CD4-positive, alpha-beta memory T cell (primary cell): ENCODE measurements around the gene CEBPE. TPM values are rescaled to one million over a fixed set of nuclear protein-coding genes. Genes with fewer than 3 reads are reported as not detected.

Source experiments
- CTCF ChIA-PET: fragments of 350-600 bp; sonication (Branson Sonifier 250); formaldehyde crosslinking; loops from one replicate; lab custom pipeline; 2021; ENCODE audit warnings: inconsistent platforms; ENCODE audit not compliant: partially characterized antibody; lab: Charles Lee
- POLR2A ChIA-PET: fragments of 350-600 bp; sonication (Branson Sonifier 250); formaldehyde crosslinking; loops from one replicate; lab custom pipeline; 2021; ENCODE audit not compliant: partially characterized antibody; lab: Charles Lee
- DNase-seq, 5 donors: peaks; one replicate each; pipeline versions ENCODE4 v3.0.0 to v3.0.0-alpha.2; 2020 to 2022; ENCODE audit warnings: mixed read lengths in 1 of 5
- H3K27ac ChIP-seq: one replicate; pipeline ENCODE4 v1.7.0; 2013; ENCODE audit warnings: low read depth, low read length
- H3K27me3 ChIP-seq: 2 replicates; pipeline ENCODE4 v1.7.0; 2013; ENCODE audit warnings: mild to moderate bottlenecking, low read length, moderate library complexity; ENCODE audit not compliant: insufficient read depth
- H3K36me3 ChIP-seq: 2 replicates; pipeline ENCODE4 v1.7.0; 2013; ENCODE audit warnings: mild to moderate bottlenecking, low read length, moderate library complexity; ENCODE audit not compliant: insufficient read depth
- H3K4me1 ChIP-seq: 2 replicates; pipeline ENCODE4 v1.7.0; 2013; ENCODE audit warnings: mild to moderate bottlenecking, low read length, moderate library complexity; ENCODE audit not compliant: insufficient read depth
- H3K4me3 ChIP-seq, 2 donors: one replicate each; pipeline ENCODE4 v1.7.0; 2013; ENCODE audit warnings: low read length in 2 of 2, mild to moderate bottlenecking in 1 of 2
- H3K9me3 ChIP-seq, 2 donors: one replicate each; pipeline ENCODE4 v1.7.0; 2013; ENCODE audit warnings: low read length in 2 of 2, control low read depth in 1 of 2; ENCODE audit not compliant: control insufficient read depth in 1 of 2
- H3K27ac Mint-ChIP-seq, 7 donors: one replicate each; pipeline ENCODE4 v1.8.0; 2020 to 2021; ENCODE audit warnings: mixed read lengths in 7 of 7, mild to moderate bottlenecking in 6 of 7, inconsistent platforms in 3 of 7, moderate library complexity in 3 of 7
- H3K27me3 Mint-ChIP-seq, 2 donors: one replicate each; pipeline ENCODE4 v1.8.0; 2020 to 2021; ENCODE audit warnings: mixed read lengths in 2 of 2
- H3K36me3 Mint-ChIP-seq, 2 donors: one replicate each; pipeline ENCODE4 v1.8.0; 2020 to 2021; ENCODE audit warnings: mixed read lengths in 2 of 2, inconsistent platforms in 1 of 2, mild to moderate bottlenecking in 1 of 2
- H3K4me1 Mint-ChIP-seq, 4 donors: one replicate each; pipeline ENCODE4 v1.8.0; 2020 to 2021; ENCODE audit warnings: mixed read lengths in 4 of 4, mild to moderate bottlenecking in 1 of 4
- H3K4me3 Mint-ChIP-seq, 8 donors: one replicate each; pipeline ENCODE4 v1.8.0; 2020 to 2021; ENCODE audit warnings: mixed read lengths in 8 of 8, mild to moderate bottlenecking in 7 of 8, moderate library complexity in 6 of 8, inconsistent platforms in 3 of 8
- H3K9me3 Mint-ChIP-seq, 8 donors: one replicate each; pipeline ENCODE4 v1.8.0; 2020 to 2021; ENCODE audit warnings: mixed read lengths in 8 of 8, mild to moderate bottlenecking in 5 of 8, inconsistent platforms in 3 of 8, moderate library complexity in 1 of 8
- intact Hi-C: fragments of 100-400 bp; cut with micrococcal nuclease; formaldehyde crosslinking; loops from one replicate; pipeline ENCODE4 v1.15.1; 2023
- polyA plus RNA-seq, 2 donors: library from polyadenylated mRNA; unstranded; fragments of 300-500 nt; fragmentation: Illumina TruSeq; gene quantifications; one replicate each; pipeline ENCODE4 v1.2.3, GENCODE V29; 2021
- total RNA-seq, 2 experiments: library from RNA; stranded (reverse); gene quantifications; one replicate each; pipeline ENCODE4 v1.2.3, GENCODE V29; 2021

Gene CEBPE
- total and polyA plus RNA-seq, 4 experiments from 2014 or later, result 0.16 to 0.84 (median 0.52) TPM

- POLR2A ChIA-PET, result no interaction called here
- no peaks in the 10 kb centered on the region for H3K9me3 Mint-ChIP-seq
- intact Hi-C loops, result no loop called here
Measured at GRCh38 chr14:23074906-23075305, 44.1 kb downstream of the CEBPE start.

DNA sequence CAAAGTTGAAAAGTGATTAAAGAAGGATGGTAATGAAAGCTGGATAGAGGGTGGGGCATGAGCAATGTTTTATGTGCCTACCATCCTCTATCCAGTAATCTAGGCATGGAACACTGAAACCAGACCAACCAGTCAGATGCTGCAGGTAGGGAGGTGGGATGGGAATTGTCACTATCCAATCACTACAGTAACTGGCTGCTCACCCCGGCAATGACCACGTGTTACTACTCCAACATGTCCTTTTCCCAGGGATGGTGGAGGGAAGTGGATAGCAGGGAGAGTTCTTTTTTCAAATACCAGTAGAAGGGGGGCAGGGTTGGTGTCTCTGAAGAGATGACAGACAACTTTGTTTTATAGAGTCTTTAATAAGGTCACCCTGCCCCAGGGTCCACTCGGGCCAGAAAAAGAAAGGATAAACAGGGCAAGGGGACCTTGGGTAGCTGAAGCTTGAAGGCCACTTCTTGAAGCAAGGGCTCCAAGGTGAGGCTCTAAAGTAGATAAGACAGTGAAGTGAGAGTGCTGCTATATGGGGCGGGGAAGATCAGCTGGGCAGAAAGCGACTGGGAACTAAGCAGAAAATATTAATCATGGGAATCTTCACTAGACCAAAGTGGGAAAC, 47.0 kb downstream of the CEBPE start:
- peaks cover 28% of the 10 kb centered on the region for H3K4me1 ChIP-seq
- intact Hi-C loops, result no loop called here
- peaks cover 21 to 36% (median 30%) of the 10 kb centered on the region in 4 donors for H3K4me1 Mint-ChIP-seq
- H3K4me3 ChIP-seq, result no peak overlapping the region
- DNase-seq, result no peak
- peaks cover 56% of the 10 kb centered on the region for H3K36me3 ChIP-seq
- peak overlapping the region; percentile 69 for H3K27ac ChIP-seq
- H3K9me3 ChIP-seq, result no peaks in the 10 kb centered on the region
- no peaks in the 10 kb centered on the region for H3K27me3 Mint-ChIP-seq
- POLR2A ChIA-PET, result interaction anchor here (0.6 to 2.5 kb wide), 11 partner anchors 8 to 142 kb away, joined by 3 to 29 read pairs (median 3); partner anchors contain the start of genes ACIN1, C14orf119, CEBPE and PRMT5
- no peaks in the 10 kb centered on the region for H3K27me3 ChIP-seq
- CTCF ChIA-PET, result interaction anchor here (1.1 to 3.7 kb wide), 16 partner anchors 9 to 308 kb away, joined by 3 to 40 read pairs (median 6); partner anchors contain the start of genes ACIN1, AJUBA, C14orf119 and CDH24
- peak overlapping the region; percentile 93 to 99 (median 94) for H3K4me3 Mint-ChIP-seq
- H3K9me3 Mint-ChIP-seq, result no peaks in the 10 kb centered on the region
- H3K36me3 Mint-ChIP-seq, result peaks cover 21 to 69% of the 10 kb centered on the region in 2 donors
- H3K27ac Mint-ChIP-seq, result peak overlapping the region; percentile 89 to 98 (median 95)

More at GRCh38 chr14:23074906-23075305, 44.1 kb downstream of the CEBPE start:
- peak overlapping the region in 1 of 7 donors; percentile 23 for H3K27ac Mint-ChIP-seq
- Histone ChIP-seq H3K4me3 (no peak overlapping the region), H3K9me3 (no peaks in the 10 kb centered on the region), H3K4me1 (peaks cover 22% of the 10 kb centered on the region), H3K27me3 (no peaks in the 10 kb centered on the region), H3K27ac (no peak overlapping the region), H3K36me3 (peaks cover 69% of the 10 kb centered on the region)
- no peaks in the 10 kb centered on the region for H3K27me3 Mint-ChIP-seq
- peaks cover 17 to 25% (median 24%) of the 10 kb centered on the region in 4 donors for H3K4me1 Mint-ChIP-seq
- no peak overlapping the region for H3K4me3 Mint-ChIP-seq
- CTCF ChIA-PET, result interaction anchor here (0.7 to 1.9 kb wide), 4 partner anchors 17 to 113 kb away, joined by 3 to 7 read pairs (median 3); partner anchors contain the start of genes ACIN1 and C14orf119
- DNase-seq, result no peak
- peaks cover 39 to 78% of the 10 kb centered on the region in 2 donors for H3K36me3 Mint-ChIP-seq

DNA sequence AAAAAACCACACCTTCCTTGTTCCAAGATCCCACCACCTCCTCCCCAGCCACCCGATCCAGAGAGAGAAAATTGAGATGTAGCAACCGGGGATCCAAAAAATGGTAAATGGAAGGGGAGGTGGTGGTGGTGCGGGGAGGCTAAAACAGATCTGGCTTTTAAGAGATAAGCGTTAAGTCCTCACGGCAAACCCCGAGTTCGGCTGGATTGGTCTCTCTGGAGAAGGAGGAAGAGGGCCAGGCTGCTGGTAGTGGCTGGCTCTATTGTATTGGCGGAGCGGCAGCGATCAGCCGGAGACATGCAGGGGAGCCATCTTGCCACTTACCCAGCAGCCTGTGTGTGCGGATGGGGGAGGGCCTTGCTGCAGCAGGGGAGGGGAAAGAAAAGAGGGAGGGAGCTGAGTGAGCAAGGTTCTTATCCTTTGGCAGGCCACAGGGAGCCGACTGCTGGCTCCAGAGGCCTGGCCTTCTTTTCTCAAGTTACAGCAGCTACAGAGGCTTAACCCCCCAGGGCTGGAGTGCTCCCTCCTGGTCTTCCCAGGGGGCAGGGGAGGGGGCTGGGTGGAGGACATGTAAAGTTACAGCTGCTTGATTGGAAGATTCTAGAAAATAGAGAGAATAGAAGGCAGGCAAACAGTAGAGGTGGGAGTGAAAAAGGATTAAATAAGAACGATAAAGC, 47.7 kb downstream of the CEBPE start:
- Mint-ChIP-seq H3K4me3 (peak overlapping the region; percentile 93 to 99 (median 94)), H3K27me3 (no peaks in the 10 kb centered on the region), H3K9me3 (no peaks in the 10 kb centered on the region), H3K27ac (peak overlapping the region; percentile 89 to 98 (median 95)), H3K4me1 (peaks cover 21 to 36% (median 30%) of the 10 kb centered on the region in 4 donors), H3K36me3 (peaks cover 21 to 69% of the 10 kb centered on the region in 2 donors)
- H3K27ac ChIP-seq, result peak overlapping the region; percentile 69
- no peaks in the 10 kb centered on the region for H3K9me3 ChIP-seq
- peak; percentile 69 to 87 (median 74) for DNase-seq
- H3K27me3 ChIP-seq, result no peaks in the 10 kb centered on the region
- peaks cover 55% of the 10 kb centered on the region for H3K36me3 ChIP-seq
- peak overlapping the region; percentile 76 to 89 for H3K4me3 ChIP-seq
- CTCF ChIA-PET, result interaction anchor here (1.1 to 3.7 kb wide), 20 partner anchors 10 to 308 kb away, joined by 3 to 40 read pairs (median 6); partner anchors contain the start of genes ACIN1, AJUBA, C14orf119 and CDH24
- POLR2A ChIA-PET, result interaction anchor here (0.7 to 2.5 kb wide), 11 partner anchors 8 to 142 kb away, joined by 3 to 29 read pairs (median 3); partner anchors contain the start of genes ACIN1, C14orf119, CEBPE and PRMT5
- peaks cover 28% of the 10 kb centered on the region for H3K4me1 ChIP-seq
- intact Hi-C loops, result no loop called here

DNA sequence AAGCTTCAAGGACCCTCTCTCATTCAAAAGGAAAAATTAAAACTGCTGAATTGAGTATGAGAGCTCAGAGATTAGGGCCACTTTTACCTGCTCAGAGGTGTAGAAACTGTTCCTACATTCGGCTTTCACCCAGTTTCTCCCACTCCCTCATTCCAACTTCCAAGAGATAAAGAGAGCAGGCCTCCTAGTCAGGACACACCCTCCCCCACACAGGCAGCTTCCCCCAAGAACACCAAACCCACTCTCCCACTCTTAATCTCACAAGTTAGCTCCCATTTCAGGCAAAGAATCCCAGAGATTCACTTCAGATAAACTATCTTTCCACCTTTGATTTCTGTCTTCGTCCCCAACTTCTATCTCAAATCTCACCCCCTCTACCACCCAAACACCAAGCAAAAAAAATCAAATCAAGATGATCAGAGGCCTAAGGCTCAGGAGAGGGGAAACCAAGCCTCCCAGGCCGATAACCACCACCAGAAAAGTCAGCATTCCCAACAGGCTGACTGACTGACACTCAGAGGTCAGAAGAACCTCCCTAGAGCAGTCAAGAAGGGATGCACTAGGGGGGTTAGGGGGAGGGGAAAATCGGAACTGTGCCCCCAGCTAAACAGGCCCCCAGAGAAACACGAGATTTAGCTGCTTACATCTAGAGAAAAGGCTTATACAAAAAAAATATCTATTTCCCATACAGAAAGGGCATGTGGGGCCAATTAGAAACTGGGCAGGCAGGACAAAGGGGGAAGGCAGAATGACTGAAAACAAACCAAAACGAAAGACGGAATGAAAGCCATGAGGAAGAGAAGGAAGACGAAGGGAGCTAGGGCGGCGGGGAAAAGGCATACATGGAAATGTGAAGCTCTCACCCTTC, 48.6 kb downstream of the CEBPE start:
- intact Hi-C loops, result no loop called here
- Mint-ChIP-seq H3K4me3 (peak overlapping the region; percentile 93 to 99 (median 94)), H3K27me3 (no peaks in the 10 kb centered on the region), H3K9me3 (no peaks in the 10 kb centered on the region), H3K4me1 (peaks cover 21 to 41% (median 32%) of the 10 kb centered on the region in 4 donors), H3K36me3 (peaks cover 24 to 69% of the 10 kb centered on the region in 2 donors), H3K27ac (peak overlapping the region; percentile 89 to 98 (median 95))
- POLR2A ChIA-PET, result interaction anchor here (0.6 to 2.5 kb wide), 6 partner anchors 13 to 103 kb away, joined by 3 to 29 read pairs (median 4); partner anchors contain the start of genes ACIN1 and C14orf119
- DNase-seq, result no peak
- Histone ChIP-seq H3K36me3 (peaks cover 54% of the 10 kb centered on the region), H3K9me3 (no peaks in the 10 kb centered on the region), H3K4me1 (peaks cover 28% of the 10 kb centered on the region), H3K27ac (peak overlapping the region; percentile 69), H3K27me3 (no peaks in the 10 kb centered on the region), H3K4me3 (peak overlapping the region; percentile 76 to 89)
- CTCF ChIA-PET, result interaction anchor here (0.7 to 3.7 kb wide), 21 partner anchors 12 to 309 kb away, joined by 3 to 40 read pairs (median 6); partner anchors contain the start of genes ACIN1, AJUBA, C14orf119 and CDH24

- Histone ChIP-seq H3K4me3 (no peak overlapping the region), H3K9me3 (no peaks in the 10 kb centered on the region), H3K4me1 (peaks cover 28% of the 10 kb centered on the region), H3K27ac (no peak overlapping the region), H3K36me3 (peaks cover 46% of the 10 kb centered on the region), H3K27me3 (no peaks in the 10 kb centered on the region)
- intact Hi-C loops, result loop anchor here (1.0 to 2.0 kb wide), 6 partner anchors 8 to 311 kb away; partner anchors contain the start of genes ACIN1 and C14orf119
- H3K4me1 Mint-ChIP-seq, result peaks cover 19 to 41% (median 32%) of the 10 kb centered on the region in 4 donors
- H3K27me3 Mint-ChIP-seq, result no peaks in the 10 kb centered on the region
- POLR2A ChIA-PET, result interaction anchor here (0.8 to 2.5 kb wide), 10 partner anchors 8 to 140 kb away, joined by 3 to 37 read pairs (median 4); partner anchors contain the start of genes ACIN1, AJUBA, C14orf119 and PRMT5
- DNase-seq, result no peak
- no peaks in the 10 kb centered on the region for H3K9me3 Mint-ChIP-seq
- peak overlapping the region in 6 of 7 donors; percentile 34 to 93 (median 86) for H3K27ac Mint-ChIP-seq
- peak overlapping the region in 1 of 8 donors; percentile 74 for H3K4me3 Mint-ChIP-seq
- CTCF ChIA-PET, result interaction anchor here (0.7 to 19.0 kb wide), 48 partner anchors 9 to 914 kb away, joined by 3 to 1070 read pairs (median 5); partner anchors contain the start of genes ACIN1, AJUBA, C14orf119 and CDH24
- peaks cover 22 to 68% of the 10 kb centered on the region in 2 donors for H3K36me3 Mint-ChIP-seq
Measured at GRCh38 chr14:23069413-23069806, 49.6 kb downstream of the CEBPE start.
